PC-3 (cell line): ENCODE measurements around the gene TRIM52.

ENCODE experiments used
- EZH2phosphoT487 ChIP-seq: fragments of 300-600 bp; sonication (generic); IDR thresholded peaks from 2 replicates; pipeline ENCODE4 v1.6.1; 2018; ENCODE audit warnings: mild to moderate bottlenecking, antibody characterized with exemption, low read length, borderline replicate concordance
- TF ChIP-seq, protein P1 (sequence below): fragments of 300-600 bp; sonication (generic); conservative IDR thresholded peaks from 2 replicates; pipeline ENCODE4 v1.5.1; 2017; ENCODE audit warnings: antibody characterized with exemption, low read depth, mild to moderate bottlenecking, low read length

DNA sequence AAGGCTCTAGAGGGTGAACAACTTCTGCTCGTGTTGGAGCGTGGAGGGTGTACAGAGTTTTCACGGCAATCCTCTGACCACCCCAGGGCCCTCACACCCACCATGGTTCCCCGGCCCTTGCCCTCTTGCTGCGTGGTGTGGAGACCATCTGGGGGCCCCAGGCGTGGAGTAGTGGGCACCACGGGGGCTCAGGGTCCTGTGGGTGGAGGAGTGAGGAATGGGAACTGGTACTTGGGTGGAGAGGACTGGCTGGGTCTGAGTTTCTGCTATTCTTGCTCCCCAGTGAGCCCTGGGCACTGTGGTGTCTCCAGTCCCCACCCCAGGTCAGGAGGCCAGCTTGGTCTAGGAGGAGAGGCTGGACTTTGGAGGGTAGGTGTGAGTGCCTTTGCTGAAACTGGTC, 21.9 kb upstream of the TRIM52 start:
- TF ChIP-seq EZH2phosphoT487 = no peak
- TF ChIP-seq, protein P1, sequence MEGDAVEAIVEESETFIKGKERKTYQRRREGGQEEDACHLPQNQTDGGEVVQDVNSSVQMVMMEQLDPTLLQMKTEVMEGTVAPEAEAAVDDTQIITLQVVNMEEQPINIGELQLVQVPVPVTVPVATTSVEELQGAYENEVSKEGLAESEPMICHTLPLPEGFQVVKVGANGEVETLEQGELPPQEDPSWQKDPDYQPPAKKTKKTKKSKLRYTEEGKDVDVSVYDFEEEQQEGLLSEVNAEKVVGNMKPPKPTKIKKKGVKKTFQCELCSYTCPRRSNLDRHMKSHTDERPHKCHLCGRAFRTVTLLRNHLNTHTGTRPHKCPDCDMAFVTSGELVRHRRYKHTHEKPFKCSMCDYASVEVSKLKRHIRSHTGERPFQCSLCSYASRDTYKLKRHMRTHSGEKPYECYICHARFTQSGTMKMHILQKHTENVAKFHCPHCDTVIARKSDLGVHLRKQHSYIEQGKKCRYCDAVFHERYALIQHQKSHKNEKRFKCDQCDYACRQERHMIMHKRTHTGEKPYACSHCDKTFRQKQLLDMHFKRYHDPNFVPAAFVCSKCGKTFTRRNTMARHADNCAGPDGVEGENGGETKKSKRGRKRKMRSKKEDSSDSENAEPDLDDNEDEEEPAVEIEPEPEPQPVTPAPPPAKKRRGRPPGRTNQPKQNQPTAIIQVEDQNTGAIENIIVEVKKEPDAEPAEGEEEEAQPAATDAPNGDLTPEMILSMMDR = no peak
